ENCODE data around the gene MUC4. TPM values are rescaled to one million over a fixed set of nuclear protein-coding genes. Genes with fewer than 3 reads are reported as not detected.

Gene MUC4
- total and polyA plus RNA-seq, 2 of the 4 experiments (the other 2 are of a cell fraction) = not detected

- H3K56ac ChIP-seq (ENCODE audit: extremely low read depth, insufficient read depth, low read length) = no peak overlapping the region
- no peak for DNase-seq
- no peak overlapping the region for H4K8ac ChIP-seq (ENCODE audit: low read depth in 2 of 2, low read length in 2 of 2)
- no peak overlapping the region for H2BK20ac ChIP-seq (ENCODE audit: low read depth, low read length)
- WGBS, 2 experiments (ENCODE audit: extremely low coverage in 2 of 2, insufficient read length in 1 of 2) = 70% methylated on average over 8 of the region's 9 CpGs; no CpG with 5 or more reads in 1 of the 2 experiments
- no peak overlapping the region for H3K4me3 ChIP-seq (ENCODE audit: insufficient read depth, low read depth, low read length)
- no peak overlapping the region for H3K23ac ChIP-seq (ENCODE audit: low read depth, low read length)
- peaks cover 11% of the 10 kb centered on the region for H3K4me1 ChIP-seq (ENCODE audit: control insufficient read depth, insufficient read depth, low read length)
- H3K4me2 ChIP-seq (ENCODE audit: low read depth, low read length) = no peak overlapping the region
- peaks cover 9% of the 10 kb centered on the region for H3K27me3 ChIP-seq (ENCODE audit: control insufficient read depth, insufficient read depth, low read length)
- intact Hi-C loops (cut with micrococcal nuclease) (no loop called here), dilution Hi-C loops (cut with HindIII; ENCODE audit: low sequenced_read_pairs, unreplicated experiment) (no loop called here), in situ Hi-C loops (cut with MboI; ENCODE audit: low sequenced_read_pairs) (no loop called here)
- no peak overlapping the region for H3K27ac ChIP-seq (ENCODE audit: insufficient read depth, low read length)
- H4K20me1 ChIP-seq (ENCODE audit: insufficient read depth, low read length) = peaks cover 4% of the 10 kb centered on the region; the same call in 1 of the 2 replicates
- H4K5ac ChIP-seq (ENCODE audit: low read depth, low read length) = no peak overlapping the region
- H3K14ac ChIP-seq (replicated peaks; ENCODE audit: low read depth, low read length) = no peak overlapping the region
- no peak overlapping the region for H3K4ac ChIP-seq (ENCODE audit: low read depth, low read length)
- H2AK9ac ChIP-seq (replicated peaks; ENCODE audit: low read depth, low read length, poor library complexity) = no peak overlapping the region
- no peak overlapping the region for H3K18ac ChIP-seq (ENCODE audit: low read depth, low read length)
- H3K9ac ChIP-seq (ENCODE audit: low read depth, low read length) = no peak overlapping the region
- TF ChIP-seq ELK1 (IDR thresholded peaks at IDR 0.05; ENCODE audit: borderline replicate concordance, low read depth, low read length) (0 out of 2 replicates have a peak, but pooled peaks have one; percentile 23), CEBPB (IDR thresholded peaks at IDR 0.05; ENCODE audit: low read depth, low read length) (no peak)
- peaks cover 0 to 7% of the 10 kb centered on the region in 2 experiments; a peak in 2 of 4 replicates for H3K79me1 ChIP-seq (ENCODE audit: low read depth in 1 of 2, low read length in 2 of 2)
- no peak for ATAC-seq (ENCODE audit: low read depth)
- ChIA-PET CTCF (interaction anchor here (0.5 kb wide), 1 partner anchor 493 kb away, joined by 3 read pairs; no protein-coding TSS in a partner anchor), POLR2A (ENCODE audit: unreplicated experiment) (no interaction called here)
- 0 out of 2 replicates have a peak, but pooled peaks cover 2% of the 10 kb centered on the region for H3K9me3 ChIP-seq (ENCODE audit: control insufficient read depth, insufficient read depth, low read length)
- H2AK5ac ChIP-seq (ENCODE audit: low read depth, low read length) = no peak overlapping the region
- no peak overlapping the region for H2BK120ac ChIP-seq (ENCODE audit: low read depth, low read length)
- H3K9me1 ChIP-seq (ENCODE audit: insufficient read depth, low read length) = peaks cover 13% of the 10 kb centered on the region
- no peak overlapping the region for H4K91ac ChIP-seq (ENCODE audit: insufficient read depth, low read depth, low read length)
- no peak overlapping the region for H2BK5ac ChIP-seq (ENCODE audit: low read depth, low read length, poor library complexity, severe bottlenecking)
- no peak overlapping the region for H2BK15ac ChIP-seq (ENCODE audit: low read depth, low read length)
- no TSS peak for BruUV-seq (replicated peaks)
- peaks cover 3% of the 10 kb centered on the region; the same call in 1 of the 2 replicates for H3K36me3 ChIP-seq (ENCODE audit: control insufficient read depth, insufficient read depth, low read length)
- no peak overlapping the region for H2AFZ ChIP-seq (replicated peaks; ENCODE audit: low read length, poor library complexity)
Observed at GRCh38 chr3:195701042-195701915, 110.5 kb downstream of the MUC4 start.

Measured in IMR-90 (cell line).